Measurements from ENCODE around the gene MATN4.

MATN4 gene

DNA sequence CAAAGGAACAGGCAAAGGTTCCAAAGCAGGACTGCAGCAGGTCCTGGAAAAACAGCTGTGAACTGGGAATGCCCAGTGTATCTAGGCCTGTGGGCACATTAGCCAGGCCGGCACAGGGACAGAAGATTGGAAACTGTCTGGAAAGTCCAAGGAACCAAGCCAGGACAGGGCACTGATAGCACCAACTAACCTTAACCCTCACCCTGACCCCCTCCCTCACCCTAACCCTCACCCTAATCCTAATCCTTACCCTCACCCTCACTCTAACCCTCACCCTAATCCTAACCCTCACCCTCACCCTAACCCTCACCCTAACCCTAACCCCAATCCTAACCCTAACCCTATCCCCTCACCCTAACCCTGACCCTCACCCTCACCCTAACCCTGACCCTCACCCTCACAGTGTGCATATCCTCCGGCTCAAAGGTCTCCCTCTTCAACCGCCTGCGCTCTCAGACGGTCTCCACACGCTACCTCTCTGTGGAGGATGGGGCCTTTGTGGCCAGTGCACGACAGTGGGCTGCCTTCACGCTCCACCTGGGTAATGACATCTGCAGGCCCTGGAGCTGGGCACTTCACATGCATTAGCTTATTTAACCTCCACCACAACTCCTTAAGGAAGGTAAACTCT lies 5.1 kb upstream of the MATN4 start:
- no peak for DNase-seq

DNA sequence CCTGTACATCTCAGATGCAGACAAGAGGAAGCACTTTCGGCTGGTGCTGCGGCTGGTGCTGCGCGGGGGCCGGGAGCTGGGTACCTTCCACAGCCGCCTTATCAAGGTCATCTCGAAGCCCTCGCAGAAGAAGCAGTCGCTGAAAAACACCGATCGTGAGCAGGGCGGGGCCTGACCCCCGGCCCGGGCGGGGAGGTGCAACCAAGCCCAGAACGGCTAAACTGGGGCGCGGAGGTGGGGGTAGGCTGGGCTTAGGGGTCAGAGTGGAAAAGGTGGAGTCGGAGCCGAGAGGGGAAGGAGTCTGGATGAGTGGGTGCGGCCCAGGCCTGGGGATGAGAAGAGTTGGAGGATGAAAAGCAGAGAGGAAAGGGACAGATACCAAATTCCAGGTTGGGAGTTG lies 4.1 kb upstream of the MATN4 start:
- no peak for DNase-seq

DNA sequence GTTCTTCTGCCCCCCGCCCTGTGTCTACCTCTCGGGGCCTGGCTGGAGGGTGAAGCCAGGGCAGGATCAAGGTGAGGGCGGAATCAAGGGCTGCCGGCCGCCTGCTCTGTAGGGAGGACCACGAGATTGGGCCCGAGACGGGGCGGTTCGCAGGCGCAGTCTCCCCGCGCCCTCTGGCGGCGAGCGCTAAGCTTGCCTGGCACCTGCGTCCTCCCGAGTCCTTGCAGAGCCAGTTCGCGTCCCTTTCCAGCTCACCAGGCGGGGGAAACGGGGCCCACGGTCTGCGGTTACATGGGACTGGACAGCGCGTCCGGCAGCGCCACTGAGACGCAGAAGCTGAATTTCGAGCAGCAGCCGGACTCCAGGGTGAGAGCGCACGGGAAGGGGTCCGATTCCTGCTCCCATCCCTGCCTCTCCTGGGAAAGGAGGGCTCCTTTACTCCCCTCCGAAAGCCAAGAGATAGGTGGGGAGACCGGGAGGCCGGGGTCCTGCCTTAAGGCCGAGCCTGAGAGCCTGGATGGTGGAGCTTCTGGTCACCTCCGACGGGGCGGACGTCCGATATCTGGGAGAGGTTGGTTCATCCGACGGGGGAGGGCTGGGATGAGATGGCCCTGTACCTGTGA lies 3.6 kb upstream of the MATN4 start:
- DNase-seq: peak; percentile 73

DNA sequence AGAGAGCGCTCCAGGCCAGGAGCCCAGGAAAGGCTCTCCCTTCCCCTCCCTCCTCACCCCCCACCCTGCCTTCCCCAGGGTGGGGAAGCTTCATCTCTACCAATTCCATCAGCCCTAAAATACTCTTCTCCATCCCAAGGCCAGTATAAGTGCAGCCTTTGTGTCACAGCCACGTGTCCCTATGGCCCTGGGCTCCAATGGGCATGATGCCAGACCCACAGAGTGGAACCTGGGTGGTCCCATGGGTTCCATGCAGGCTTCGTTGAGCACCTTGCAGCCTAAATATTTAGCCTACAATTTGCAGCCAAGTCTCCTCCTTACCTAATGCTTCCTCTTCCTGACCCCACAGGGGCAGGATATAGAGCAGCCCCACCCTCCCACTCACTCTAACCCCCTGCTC lies 976 bp upstream of the MATN4 start:
- no peak for DNase-seq

DNA sequence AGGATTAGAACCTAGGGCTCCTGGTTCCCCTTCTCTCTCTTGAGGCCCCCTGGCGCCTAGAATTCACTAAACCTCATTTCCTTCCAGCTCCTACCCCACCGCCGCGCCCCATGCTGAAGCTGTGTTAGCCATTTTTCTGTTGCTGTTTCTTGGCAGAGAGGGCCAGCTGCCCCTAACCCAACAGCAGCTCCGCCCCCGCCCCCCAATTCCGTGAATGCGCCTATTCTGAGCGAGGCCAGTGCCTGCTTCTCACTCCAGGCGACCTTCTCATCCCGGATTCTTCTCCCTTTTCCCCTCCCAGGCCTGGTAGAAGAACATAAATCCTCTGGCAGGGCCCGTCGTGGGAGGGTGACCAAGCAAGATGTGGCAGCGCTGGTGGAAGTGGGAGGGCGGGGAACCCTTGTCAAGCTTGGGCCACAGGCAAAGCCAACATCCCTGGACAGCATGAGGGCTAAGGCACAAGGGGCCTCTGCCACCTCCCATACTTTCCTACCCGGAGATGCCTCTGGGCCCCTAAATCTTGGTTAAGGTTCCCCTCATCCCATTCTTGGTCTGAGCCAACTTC lies 941 bp downstream of the MATN4 start:
- DNase-seq: no peak

DNA sequence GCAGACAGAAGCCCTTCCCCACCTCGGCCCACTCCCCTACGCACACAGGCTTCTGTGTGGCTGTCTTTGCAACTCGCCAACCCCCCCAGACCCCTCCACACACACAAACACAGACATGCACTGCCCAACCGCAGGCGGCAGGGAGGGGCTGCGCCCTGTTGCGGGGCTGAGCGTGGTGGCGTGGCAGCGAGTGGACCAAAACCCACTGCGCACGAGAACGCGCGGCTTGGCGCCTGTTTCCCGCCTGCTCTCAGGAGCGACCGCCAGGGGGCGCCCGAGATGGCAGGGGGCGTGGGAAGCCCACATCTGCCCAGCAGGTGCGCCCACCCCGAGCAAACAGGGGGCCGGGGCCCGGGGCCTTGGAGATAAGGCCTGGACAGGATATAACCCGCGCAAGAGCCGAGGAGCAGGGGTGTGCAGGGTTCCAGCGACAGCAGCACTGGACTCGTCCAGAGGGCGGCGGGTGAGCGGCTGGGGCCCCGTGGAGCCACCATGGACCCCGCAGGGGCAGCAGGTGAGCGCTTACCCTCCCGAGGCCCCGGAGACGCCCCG lies 1.6 kb downstream of the MATN4 start, which contains the start of gene RBPJL:
Gene RBPJL, plus strand, starts transcription at position 410 of the 552 bp plus-strand sequence. Its CDS starts 83 bp downstream, at position 493.
- DNase-seq: peak; percentile 52

DNA sequence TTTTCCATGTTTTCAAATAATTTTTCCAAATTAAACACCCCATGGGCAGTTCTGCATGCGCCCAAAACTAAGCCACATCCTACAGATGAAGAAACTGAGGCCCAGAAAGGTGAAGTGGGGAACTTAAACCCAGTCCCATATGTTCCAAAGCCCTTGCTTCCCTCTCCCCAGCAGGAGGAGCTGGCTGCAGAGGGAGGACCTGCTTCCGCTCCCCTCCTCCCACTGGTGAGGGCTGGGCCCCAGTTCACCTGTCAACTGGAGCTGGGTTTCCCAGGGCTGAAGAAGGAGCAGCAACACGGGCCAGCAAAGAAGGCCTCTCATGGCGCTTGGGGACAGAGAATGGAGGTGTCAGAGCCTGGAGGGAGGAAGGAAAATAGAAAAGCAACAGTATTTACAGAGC lies 2.8 kb downstream of the MATN4 start:
- DNase-seq: no peak

DNA sequence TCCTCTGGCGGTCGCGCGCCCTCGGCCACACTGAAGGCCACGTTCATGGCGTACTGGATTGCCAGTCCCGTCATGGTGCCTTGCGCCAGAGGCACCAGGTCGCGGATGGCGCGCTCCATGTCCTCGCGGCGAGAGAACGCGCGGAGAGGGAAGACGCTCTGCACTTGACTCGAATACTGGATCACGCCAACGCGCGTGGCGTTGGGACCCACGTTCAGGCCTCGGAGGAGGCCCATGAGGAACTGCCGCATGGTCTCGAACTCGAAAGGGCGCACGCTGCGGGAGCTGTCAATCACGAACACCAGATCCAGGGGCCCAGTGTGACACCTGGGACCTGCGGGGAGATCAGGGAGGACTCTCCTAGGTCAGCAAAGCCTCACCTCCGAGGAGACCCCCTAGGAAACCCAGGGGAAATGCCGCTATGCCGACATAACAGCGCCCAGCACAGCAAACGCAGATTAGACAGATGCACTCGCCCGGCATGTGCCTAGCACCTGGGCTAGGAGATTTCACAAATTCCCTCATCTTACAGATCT lies 3.6 kb downstream of the MATN4 start:
- no peak for DNase-seq

DNA sequence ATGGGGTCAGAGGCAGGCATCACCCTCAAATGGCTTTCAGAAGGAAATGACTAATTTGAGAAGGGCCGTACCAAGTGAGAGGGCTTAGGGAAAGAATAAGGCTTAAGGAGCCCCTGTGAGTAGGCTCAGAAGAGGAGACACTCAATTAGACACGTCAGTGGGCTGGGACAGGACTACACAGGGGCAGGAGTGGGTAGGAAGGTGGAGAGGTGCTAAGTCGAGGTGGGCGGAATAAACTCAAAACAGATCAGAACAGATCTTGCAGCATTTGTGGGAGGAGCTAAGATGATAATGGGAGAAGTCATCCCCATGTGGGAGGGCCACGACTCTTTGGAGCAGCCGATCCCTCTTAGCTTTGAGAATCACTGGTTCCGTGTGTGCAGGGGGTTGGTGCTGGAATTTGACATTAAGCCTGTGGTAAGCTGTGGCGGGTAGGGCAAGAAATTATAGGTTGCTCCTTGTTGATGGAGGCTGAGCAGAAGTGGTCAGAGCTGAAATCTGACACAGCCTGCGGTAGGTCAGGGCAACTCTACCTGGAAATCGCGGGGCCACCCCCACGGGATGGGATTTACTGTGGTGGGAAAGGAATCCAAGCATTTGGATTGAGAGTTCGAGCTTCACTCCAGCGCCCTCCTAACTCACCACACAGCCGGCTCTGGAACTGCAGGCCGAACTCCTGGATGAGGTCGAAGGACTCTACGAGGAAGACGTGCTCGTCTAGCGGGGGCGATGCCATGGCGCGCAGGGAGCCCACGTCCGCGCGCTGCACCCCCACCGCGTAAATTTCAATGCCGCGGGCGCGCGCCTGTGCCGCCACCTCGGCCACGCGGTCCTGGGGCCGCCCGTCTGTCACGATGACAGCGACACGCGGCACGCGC lies 4.3 kb downstream of the MATN4 start:
- DNase-seq: no peak

DNA sequence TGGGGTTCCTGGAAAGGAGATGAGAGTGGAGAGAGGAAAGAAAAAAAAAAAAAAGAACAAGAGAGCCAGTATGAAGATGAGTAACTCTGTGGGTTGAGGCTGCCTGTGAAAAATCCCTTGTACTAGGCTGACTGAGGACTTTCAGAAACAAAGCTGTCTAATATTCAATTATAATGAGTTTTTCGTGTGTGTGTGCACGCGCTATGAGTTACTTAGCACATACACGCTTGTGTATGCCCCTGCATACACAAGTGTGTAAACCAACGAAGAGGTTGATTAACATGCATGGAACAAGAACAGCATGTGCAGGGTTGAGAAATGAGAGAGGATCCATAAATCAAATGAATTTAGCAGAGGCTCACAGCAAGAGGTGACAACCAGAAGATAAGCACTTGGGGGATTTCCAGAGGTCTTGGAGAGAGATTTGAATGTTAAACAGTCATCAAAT lies 6.3 kb downstream of the MATN4 start:
- no peak for DNase-seq

DNA sequence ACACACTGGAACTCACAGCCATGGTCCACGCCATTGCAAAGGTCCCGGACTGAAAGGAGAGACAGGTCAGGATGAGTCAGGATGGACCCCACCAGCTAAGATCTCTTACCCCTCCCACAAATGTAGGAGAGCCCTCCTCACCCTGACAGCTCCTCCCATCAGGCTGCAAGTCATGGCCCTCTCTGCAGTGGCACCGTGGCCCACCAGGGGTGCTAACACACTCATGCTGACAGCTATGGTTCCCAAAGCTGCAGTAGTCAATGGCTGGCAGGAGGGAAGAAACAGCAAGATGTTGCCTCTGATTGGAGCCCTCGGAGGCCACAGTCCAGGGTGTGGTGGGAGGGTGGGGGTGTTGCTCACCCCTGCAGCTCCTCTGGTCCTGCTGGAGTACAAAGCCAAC lies 7.1 kb downstream of the MATN4 start:
- DNase-seq: peak; percentile 44

DNA sequence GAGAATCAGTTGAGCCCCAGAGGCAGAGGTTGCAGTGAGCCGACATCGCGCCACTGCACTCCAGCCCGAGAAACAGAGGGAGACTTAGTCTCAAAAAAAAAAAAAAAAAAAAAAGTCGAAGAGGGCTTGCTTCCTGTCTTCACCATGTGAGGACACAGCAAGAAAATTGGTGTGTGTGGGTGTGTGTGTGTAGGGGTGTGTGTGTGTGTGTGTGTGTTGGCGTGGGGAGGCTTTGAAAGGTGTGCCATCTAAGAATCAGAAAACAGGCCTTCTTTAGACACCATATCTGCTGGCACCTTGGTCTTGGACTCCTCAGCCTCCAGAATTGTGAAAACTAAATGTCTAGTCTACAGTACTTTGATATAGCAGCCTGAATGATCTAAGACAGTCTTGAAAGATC lies 8.3 kb downstream of the MATN4 start:
- no peak for DNase-seq

DNA sequence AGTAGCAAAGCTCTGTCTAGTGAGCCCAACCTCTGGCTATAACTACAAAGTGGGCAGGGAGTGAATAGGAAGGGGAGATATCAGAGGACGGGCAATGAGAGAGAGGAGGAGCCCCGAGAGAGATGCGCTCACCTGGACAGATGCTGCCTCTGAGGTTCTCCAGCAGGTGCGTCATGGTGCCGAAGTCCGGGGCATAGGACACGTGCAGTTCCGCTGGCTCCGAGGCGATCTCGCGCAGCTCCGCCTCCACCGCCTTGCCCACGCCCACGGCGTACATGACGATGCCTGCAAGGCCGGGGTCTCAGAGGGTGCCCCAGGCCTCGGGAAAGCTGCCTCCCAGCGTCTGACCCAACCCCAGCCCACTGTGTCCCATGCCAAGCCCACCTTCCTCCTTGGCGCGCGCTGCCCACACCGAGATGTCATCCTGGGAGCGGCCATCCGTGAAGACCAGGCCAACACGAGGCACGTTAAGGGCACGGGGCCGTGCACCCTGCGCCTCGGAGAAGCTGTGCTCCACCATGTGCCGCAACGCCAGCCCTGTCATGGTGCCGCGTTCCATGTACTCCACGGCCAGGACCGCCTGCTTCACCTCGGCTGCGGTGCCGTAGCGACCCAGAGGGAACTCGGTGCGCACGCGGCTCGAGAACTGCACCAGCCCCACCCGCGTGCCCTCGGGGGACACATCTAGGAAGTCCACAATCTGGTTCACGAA lies 10.2 kb downstream of the MATN4 start:
- no peak for DNase-seq

DNA sequence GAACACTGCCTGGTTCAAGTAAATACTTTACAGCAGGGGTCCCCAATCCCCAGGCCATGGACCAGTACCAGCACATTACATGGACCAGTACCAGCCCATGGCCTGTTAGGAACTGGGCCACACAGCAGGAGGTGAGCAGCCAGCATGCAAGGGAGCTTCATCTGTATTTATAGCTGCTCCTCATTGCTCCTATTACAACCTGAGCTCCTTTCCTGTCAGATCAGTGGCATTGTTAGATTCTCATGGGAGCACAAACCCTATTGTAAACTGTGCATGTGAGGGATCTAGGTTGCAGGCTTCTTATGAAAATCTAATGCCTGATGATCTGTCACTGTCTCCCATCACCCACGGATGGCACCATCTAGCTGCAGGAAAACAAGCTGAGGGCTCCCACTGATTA lies 13.4 kb downstream of the MATN4 start:
- DNase-seq: no peak

DNA sequence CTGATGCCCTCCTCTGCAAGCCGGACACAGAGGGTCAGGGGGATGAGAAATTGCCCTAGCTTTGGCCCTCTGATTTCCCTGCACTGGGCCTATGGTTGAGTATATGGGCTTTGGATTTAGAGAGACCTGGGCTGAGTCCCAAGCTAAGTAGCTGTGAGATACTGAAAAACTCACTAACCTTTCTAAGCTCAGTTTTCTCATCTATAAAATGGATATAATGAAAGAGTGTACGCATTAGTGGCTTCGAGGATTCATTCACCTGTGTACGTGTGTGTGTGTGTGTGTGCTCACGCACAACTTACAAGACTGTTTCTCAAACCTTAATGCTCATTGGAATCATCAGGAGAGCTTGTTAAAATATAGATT lies 14.1 kb downstream of the MATN4 start:
- DNase-seq: no peak

DNA sequence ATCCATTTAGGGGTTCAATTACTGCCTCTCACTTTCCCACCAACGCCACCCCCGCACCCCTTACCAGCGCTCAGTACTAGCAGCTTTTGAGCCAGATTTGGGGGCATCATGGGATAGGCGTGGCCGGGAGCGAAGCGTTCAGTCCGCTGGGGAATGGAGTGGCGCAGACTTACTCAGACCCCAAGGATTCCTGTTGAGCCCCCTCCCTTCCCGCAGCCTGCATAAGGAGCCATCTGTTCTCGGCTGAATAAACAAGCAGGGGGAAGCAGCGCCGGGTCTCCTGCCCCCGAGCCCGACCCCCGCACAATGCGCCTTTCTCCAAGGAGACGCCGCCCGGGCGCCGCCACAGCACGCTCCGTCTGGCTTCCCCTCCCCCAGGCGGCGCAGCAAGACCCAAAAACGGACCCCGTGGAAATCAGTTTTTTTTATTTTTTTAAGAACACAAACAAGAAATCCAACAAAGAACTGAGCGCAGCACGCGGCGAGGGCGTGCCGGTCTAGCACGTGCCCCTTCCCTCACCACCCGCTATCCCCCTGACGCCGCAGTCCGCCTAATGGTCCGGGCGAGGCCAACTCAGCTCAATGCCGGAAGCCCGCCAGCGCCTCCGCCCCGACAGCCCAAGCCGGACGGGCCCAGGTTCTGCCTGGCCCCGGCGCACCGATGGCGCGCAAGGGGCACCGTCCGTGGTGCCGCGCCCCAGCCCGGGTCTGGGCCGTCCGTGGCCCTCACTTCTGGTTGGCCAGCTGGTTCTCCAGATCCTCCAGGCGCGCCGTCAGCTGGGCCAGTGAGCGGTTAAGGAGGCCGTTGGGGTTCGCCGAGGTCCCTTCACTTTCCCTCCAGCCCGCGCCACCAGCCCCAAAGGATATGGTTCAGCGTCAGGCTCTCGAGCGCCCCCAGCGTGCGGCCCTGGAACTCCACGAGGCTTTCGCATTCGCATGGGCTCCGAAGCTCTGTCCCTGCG lies 14.8 kb downstream of the MATN4 start:
- peak; percentile 86 for DNase-seq

DNA sequence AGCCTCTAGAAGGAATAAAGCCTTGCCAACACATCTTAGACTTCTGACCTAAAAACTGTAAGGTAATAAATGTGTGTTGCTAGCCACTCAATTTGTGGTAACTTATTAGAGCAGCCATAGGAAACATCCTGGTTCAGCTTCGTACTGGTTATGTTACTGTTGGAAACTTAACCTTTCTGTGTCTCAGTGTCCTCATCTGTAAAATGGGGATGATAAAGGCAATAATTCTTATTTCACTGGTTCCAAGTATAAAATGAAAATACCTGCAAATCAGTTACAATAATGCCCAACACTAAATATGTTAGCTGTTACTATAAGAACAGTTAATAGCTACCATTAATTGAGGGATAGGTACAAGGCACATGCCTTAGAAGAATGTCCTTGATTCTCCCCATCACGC lies 15.8 kb downstream of the MATN4 start:
- DNase-seq: no peak

DNA sequence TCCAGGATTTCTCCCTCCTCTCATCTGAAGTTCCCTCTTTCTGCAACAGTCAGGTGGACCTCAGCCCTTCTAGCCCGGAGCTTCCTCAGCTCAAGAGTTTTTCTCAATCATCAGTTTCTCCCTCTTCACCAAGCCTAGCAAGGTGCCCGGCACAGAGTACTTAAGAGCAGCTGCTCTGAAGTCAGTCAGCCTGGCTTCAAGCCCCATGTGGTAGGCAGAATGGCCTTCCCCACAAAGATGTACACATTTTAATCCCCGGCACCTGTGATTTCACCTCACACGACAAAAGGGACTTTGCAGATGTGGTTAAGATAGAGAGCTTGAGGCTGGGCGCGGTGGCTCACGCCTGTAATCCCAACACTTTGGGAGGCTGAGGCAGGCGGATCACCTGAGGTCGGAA lies 16.6 kb downstream of the MATN4 start:
- DNase-seq: no peak

DNA sequence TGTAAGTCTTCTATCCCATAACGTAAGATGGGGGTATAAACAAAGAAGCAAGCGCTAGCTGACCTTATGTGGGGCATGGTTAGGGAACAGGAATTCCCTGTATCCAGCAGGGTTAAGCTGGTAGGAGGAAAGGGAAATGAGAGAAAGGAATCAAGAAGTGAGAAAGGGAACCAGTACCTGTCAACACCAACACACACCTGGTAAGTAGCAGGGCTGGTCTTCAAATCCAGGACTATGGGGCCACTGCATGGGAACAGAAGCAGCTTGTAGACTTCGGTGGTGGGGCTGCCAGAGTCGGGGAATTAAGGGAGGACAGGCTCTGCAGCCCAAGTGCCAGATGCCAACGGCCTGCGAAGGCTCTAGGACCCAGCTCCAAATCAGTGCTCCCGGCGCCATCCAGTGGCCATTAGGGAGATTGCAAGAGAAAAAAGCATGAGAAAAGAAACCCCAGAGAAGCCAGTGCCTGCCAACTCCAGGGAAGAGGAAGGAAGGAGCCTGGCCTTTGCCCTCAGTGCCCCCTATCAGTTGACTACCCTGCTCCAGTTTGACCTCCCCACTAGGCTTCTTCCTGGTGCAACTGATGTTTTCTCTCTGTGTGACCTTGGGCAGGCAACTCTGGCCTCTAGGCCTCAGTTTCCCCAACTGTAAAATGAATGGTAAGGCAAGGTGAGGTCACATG lies 17.3 kb downstream of the MATN4 start:
- DNase-seq: peak; percentile 71

DNA sequence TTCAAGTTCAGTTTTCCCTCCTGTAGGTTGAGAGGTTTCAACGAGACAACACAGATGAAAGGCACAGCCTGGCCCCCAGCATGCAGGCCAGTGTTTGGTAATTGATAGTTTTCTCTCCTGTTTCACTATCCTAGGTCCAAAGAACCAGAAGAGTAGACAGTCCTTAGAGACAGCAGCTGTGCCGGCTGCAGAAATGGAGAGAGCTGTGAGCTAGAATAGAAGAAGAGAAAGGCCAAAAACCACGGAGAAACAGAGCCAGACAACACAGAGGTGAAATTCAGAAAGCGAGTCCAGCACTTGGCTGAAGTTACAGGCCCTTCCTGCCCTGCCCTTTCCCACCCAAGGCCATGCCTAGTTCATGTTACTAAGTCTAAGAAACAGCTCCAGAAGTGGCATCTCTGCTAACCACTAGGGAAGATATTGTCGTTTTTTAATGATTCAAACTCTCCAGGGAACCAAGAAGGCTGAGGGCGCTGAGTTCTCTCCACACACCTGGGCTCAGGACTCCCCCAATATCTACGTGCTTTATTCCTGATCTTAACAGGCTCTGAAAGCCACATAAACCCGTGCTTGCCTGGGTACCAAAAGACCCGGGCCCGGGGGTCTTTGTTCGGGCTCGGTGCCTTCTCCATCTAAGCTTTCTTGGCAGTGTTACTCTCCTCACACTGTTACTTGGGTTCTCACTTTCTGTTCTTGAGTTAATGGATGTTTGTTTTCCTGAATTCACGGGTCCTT lies 18.0 kb downstream of the MATN4 start:
- DNase-seq: no peak

Data from activated naive CD4-positive, alpha-beta T cell treated with Interleukin-2 at 50 U/mL for 16 hours (primary cell).